Neuronal stem cell (in vitro differentiated cells): ENCODE results near the gene SYT6.

Source experiments
- DNase-seq: peaks from one replicate; pipeline ENCODE4 v3.0.0-alpha.2; 2013; ENCODE audit warnings: low spot score
- H2AFZ ChIP-seq: one replicate; pipeline ENCODE4 v1.6.1; 2013; ENCODE audit warnings: mild to moderate bottlenecking, low read length, inconsistent platforms
- H2AK5ac ChIP-seq: 2 replicates; pipeline ENCODE4 v1.6.1; 2013; ENCODE audit warnings: low read depth, mild to moderate bottlenecking, inconsistent platforms, low read length, moderate library complexity, mixed read lengths
- H2BK120ac ChIP-seq: 2 replicates; pipeline ENCODE4 v1.6.1; 2013; ENCODE audit warnings: low read depth, mild to moderate bottlenecking, inconsistent platforms, low read length, moderate library complexity, mixed read lengths
- H2BK12ac ChIP-seq: one replicate; pipeline ENCODE4 v1.6.1; 2013; ENCODE audit warnings: low read length, inconsistent platforms
- H2BK15ac ChIP-seq: 2 replicates; pipeline ENCODE4 v1.6.1; 2013; ENCODE audit warnings: mild to moderate bottlenecking, low read length, inconsistent platforms, mixed read lengths
- H2BK5ac ChIP-seq: one replicate; pipeline ENCODE4 v1.6.1; 2013; ENCODE audit warnings: inconsistent platforms, mild to moderate bottlenecking, low read length, moderate library complexity
- H3K14ac ChIP-seq: one replicate; pipeline ENCODE4 v1.6.1; 2013; ENCODE audit warnings: low read length, inconsistent platforms
- H3K18ac ChIP-seq: 2 replicates; pipeline ENCODE4 v1.6.1; 2013; ENCODE audit warnings: low read length, inconsistent platforms
- H3K23ac ChIP-seq: 2 replicates; pipeline ENCODE4 v1.6.1; 2013; ENCODE audit warnings: low read depth, mild to moderate bottlenecking, mixed read lengths, low read length, inconsistent platforms; ENCODE audit not compliant: poor library complexity
- H3K27ac ChIP-seq: replicated peaks from 3 replicates; pipeline ENCODE4 v1.5.1; 2013; ENCODE audit warnings: low read length, inconsistent platforms
- H3K27me3 ChIP-seq, 3 experiments: 2 replicates each; pipeline ENCODE4 v1.6.1; 2013; ENCODE audit warnings: low read length in 3 of 3, mild to moderate bottlenecking in 2 of 3, inconsistent platforms in 1 of 3, low read depth in 1 of 3, mixed read lengths in 1 of 3, moderate library complexity in 1 of 3; ENCODE audit not compliant: control insufficient read depth in 3 of 3, insufficient read depth in 3 of 3
- H3K36me3 ChIP-seq, 2 donors: replicated peaks in 1 of 2; 2 replicates each; pipeline ENCODE4 v1.6.1; 2013; ENCODE audit warnings: low read length in 2 of 2; ENCODE audit not compliant: control insufficient read depth in 2 of 2, insufficient read depth in 2 of 2
- H3K4ac ChIP-seq: 2 replicates; pipeline ENCODE4 v1.6.1; 2013; ENCODE audit warnings: inconsistent platforms, mild to moderate bottlenecking, low read length, moderate library complexity
- H3K4me1 ChIP-seq, 2 donors: 1 replicate in 1 of 2; 2 replicates in 1 of 2; pipeline ENCODE4 v1.6.1; 2013; ENCODE audit warnings: low read length in 2 of 2, low read depth in 1 of 2; ENCODE audit not compliant: control insufficient read depth in 2 of 2, insufficient read depth in 1 of 2
- H3K4me2 ChIP-seq: one replicate; pipeline ENCODE4 v1.6.1; 2013; ENCODE audit warnings: mild to moderate bottlenecking, low read length, inconsistent platforms; ENCODE audit not compliant: insufficient read depth, poor library complexity, severe bottlenecking
- H3K4me3 ChIP-seq, 2 donors: 2 replicates each; pipeline ENCODE4 v1.5.1; 2013; ENCODE audit warnings: low read length in 2 of 2, mild to moderate bottlenecking in 2 of 2, inconsistent platforms in 1 of 2, moderate library complexity in 1 of 2
- H3K79me1 ChIP-seq: one replicate; pipeline ENCODE4 v1.6.1; 2013; ENCODE audit warnings: low read depth, mild to moderate bottlenecking, inconsistent platforms, low read length, moderate library complexity
- H3K9ac ChIP-seq: one replicate; pipeline ENCODE4 v1.6.1; 2013; ENCODE audit warnings: mild to moderate bottlenecking, low read depth, low read length, inconsistent platforms; ENCODE audit not compliant: poor library complexity
- H3K9me3 ChIP-seq, 2 donors: replicated peaks in 1 of 2; 2 replicates each; pipeline versions ENCODE3 to v1.6.1; 2013; ENCODE audit warnings: low read length in 2 of 2, mild to moderate bottlenecking in 2 of 2, inconsistent platforms in 1 of 2, low read depth in 1 of 2, mixed read lengths in 1 of 2, moderate library complexity in 1 of 2; ENCODE audit not compliant: control insufficient read depth in 2 of 2, insufficient read depth in 1 of 2
- H4K8ac ChIP-seq: one replicate; pipeline ENCODE4 v1.6.1; 2013; ENCODE audit warnings: low read depth, mild to moderate bottlenecking, inconsistent platforms, low read length, moderate library complexity
- H4K91ac ChIP-seq: one replicate; pipeline ENCODE4 v1.6.1; 2013; ENCODE audit warnings: low read length, low read depth, mild to moderate bottlenecking, inconsistent platforms; ENCODE audit not compliant: poor library complexity
- whole genome bisulfite sequencing, 2 donors: extraction: QIAGEN DNeasy Blood & Tissue Kit; methylation state at CpG; one replicate each; pipeline ENCODE4 v1.1.7; 2013; ENCODE audit warnings: missing lambda C conversion rate in 2 of 2, mixed read lengths in 1 of 2; ENCODE audit not compliant: insufficient read length in 2 of 2, insufficient replicate concordance in 1 of 2; ENCODE audit errors: extremely low coverage in 2 of 2; 5-methylcytosine and 5-hydroxymethylcytosine counted together

Gene SYT6

DNA sequence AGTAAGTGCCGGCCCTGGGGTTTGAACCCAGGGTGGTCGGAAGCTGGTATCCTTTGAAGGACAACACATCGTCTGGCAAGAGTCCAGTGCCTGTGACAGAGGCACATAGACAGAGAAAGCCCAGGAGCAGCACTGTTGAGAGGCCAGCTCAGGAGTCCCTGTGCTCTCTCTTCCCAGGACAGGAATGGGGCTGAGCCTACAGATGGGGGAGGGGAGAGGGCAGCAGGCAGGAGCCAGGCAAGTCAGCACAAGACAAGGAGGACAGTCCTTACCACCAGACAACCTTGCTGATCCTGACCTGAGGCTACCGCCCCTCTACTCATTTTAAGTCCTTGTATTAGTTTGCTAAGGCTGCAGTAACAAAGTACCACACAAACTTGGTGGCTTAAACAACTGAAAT is 27.7 kb upstream of the SYT6 start:
- H3K79me1 ChIP-seq: no peaks in the 10 kb centered on the region
- no peak overlapping the region for H2AK5ac ChIP-seq
- peaks cover 0 to 2% of the 10 kb centered on the region in 2 donors for H3K4me1 ChIP-seq
- H4K91ac ChIP-seq: no peak overlapping the region
- no peak overlapping the region for H3K4ac ChIP-seq
- no peak overlapping the region for H2BK12ac ChIP-seq
- no peak overlapping the region for H3K18ac ChIP-seq
- H3K27me3 ChIP-seq: no peaks in the 10 kb centered on the region
- H3K36me3 ChIP-seq: no peaks in the 10 kb centered on the region
- no peak overlapping the region for H2BK5ac ChIP-seq
- H3K9ac ChIP-seq: no peak overlapping the region
- H2BK120ac ChIP-seq: no peak overlapping the region
- H3K4me3 ChIP-seq: no peak overlapping the region
- DNase-seq: no peak
- H2AFZ ChIP-seq: no peak overlapping the region
- H3K4me2 ChIP-seq: no peak overlapping the region
- H4K8ac ChIP-seq: no peak overlapping the region
- no peak overlapping the region for H3K27ac ChIP-seq
- no peak overlapping the region for H3K23ac ChIP-seq
- no CpG with 5 or more reads among the region's 4 CpGs for WGBS, 2 donors
- H3K9me3 ChIP-seq: no peaks in the 10 kb centered on the region
- H3K14ac ChIP-seq: no peak overlapping the region
- no peak overlapping the region for H2BK15ac ChIP-seq

DNA sequence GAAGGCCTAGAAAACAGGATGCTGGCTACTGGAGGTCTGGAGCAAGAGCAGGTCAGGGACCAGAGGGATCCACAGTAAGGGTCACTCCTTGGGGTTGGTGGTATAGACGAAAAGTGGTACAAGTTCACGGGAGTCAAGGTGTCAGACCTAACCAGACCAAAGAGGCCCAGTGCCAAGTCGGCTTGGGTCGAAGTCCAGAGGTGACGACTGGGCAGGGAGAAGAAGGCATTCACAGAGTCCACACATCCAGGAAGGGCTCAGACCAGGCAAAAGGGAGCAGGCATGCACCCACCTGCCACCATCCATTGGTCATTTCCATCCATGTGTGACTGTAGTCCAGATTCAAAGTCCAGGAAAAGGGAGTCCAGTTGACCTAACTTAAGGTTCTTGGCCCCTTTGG is 27.1 kb upstream of the SYT6 start:
- Histone ChIP-seq H3K4me3 (no peak overlapping the region), H3K27me3 (no peaks in the 10 kb centered on the region), H2BK5ac (no peak overlapping the region), H3K4ac (no peak overlapping the region), H2BK15ac (no peak overlapping the region), H3K18ac (no peak overlapping the region), H2AK5ac (no peak overlapping the region), H3K9ac (no peak overlapping the region), H3K36me3 (no peaks in the 10 kb centered on the region), H3K23ac (no peak overlapping the region), H4K91ac (no peak overlapping the region), H3K9me3 (no peaks in the 10 kb centered on the region), H3K4me2 (no peak overlapping the region), H3K79me1 (no peaks in the 10 kb centered on the region), H2AFZ (no peak overlapping the region), H3K27ac (no peak overlapping the region), H2BK12ac (no peak overlapping the region), H3K4me1 (peaks cover 0 to 2% of the 10 kb centered on the region in 2 donors), H2BK120ac (no peak overlapping the region), H4K8ac (no peak overlapping the region), H3K14ac (no peak overlapping the region)
- no peak for DNase-seq
- no CpG with 5 or more reads among the region's 5 CpGs for WGBS, 2 donors

DNA sequence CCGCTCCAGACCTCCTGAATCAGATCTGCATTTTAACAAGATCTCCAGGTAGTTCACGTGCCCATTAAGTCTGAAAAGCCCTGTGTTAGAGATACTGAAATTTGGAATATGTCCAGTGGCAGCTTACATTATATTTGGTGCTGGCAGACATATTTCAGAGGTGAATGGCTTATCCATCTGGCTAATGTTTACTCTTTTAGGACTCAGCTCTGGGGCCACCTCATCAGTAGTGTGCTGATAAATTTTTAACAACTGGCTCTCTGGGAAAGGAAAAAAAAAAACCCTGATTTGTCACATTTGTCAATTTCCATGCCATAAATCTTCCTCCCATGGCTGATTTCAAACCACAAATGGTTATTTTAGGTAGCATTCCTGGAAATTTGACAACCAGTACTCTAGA is 25.3 kb upstream of the SYT6 start:
- Histone ChIP-seq H3K18ac (no peak overlapping the region), H3K27ac (no peak overlapping the region), H2BK12ac (no peak overlapping the region), H2BK120ac (no peak overlapping the region), H3K4ac (no peak overlapping the region), H3K36me3 (no peaks in the 10 kb centered on the region), H3K23ac (no peak overlapping the region), H2BK15ac (no peak overlapping the region), H3K4me3 (no peak overlapping the region), H3K9ac (no peak overlapping the region), H3K4me1 (peaks cover 0 to 2% of the 10 kb centered on the region in 2 donors), H3K14ac (no peak overlapping the region), H3K27me3 (no peaks in the 10 kb centered on the region), H2AFZ (no peak overlapping the region), H2AK5ac (no peak overlapping the region), H3K4me2 (no peak overlapping the region), H4K8ac (no peak overlapping the region), H3K9me3 (no peaks in the 10 kb centered on the region), H4K91ac (no peak overlapping the region), H3K79me1 (no peaks in the 10 kb centered on the region), H2BK5ac (no peak overlapping the region)
- WGBS, 2 donors: no CpG with 5 or more reads among the region's 2 CpGs
- no peak for DNase-seq

DNA sequence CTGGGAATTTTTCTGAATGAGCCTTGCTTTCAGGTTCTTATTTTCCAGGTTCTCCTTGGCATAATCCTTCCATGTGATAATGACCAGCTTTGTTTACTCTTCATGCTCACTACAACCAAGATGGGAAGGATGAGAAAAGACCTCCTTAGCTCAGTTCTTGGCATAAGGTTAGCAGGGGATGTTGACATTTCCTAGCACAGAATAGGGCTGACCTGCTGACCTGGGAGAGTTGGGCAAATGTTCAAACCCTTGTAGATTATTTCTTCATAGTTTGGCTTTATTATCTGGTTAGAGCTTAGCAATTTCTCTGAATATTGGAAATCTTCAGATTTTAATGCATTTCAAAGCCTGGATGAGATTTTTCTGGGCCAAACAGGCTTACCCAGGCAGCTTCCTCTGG is 23.6 kb upstream of the SYT6 start:
- H2BK12ac ChIP-seq: no peak overlapping the region
- no peak overlapping the region for H2BK120ac ChIP-seq
- H3K27me3 ChIP-seq: no peaks in the 10 kb centered on the region
- no peaks in the 10 kb centered on the region for H3K79me1 ChIP-seq
- no peak overlapping the region for H4K91ac ChIP-seq
- H3K18ac ChIP-seq: no peak overlapping the region
- H3K9ac ChIP-seq: no peak overlapping the region
- no peak overlapping the region for H3K23ac ChIP-seq
- H2BK15ac ChIP-seq: no peak overlapping the region
- no peak overlapping the region for H3K14ac ChIP-seq
- H2BK5ac ChIP-seq: no peak overlapping the region
- H3K4me3 ChIP-seq: no peak overlapping the region
- H3K4me2 ChIP-seq: no peak overlapping the region
- H3K4ac ChIP-seq: no peak overlapping the region
- no peaks in the 10 kb centered on the region for H3K36me3 ChIP-seq
- H3K4me1 ChIP-seq: peaks cover 0 to 2% of the 10 kb centered on the region in 2 donors
- no peaks in the 10 kb centered on the region for H3K9me3 ChIP-seq
- no peak for DNase-seq
- H4K8ac ChIP-seq: no peak overlapping the region
- H3K27ac ChIP-seq: no peak overlapping the region
- H2AFZ ChIP-seq: no peak overlapping the region
- H2AK5ac ChIP-seq: no peak overlapping the region
